Upper lobe of right lung (tissue), 1 donor: Measurements from ENCODE around the gene YTHDF1. TPM values are rescaled to one million over a fixed set of nuclear protein-coding genes. Genes with fewer than 3 reads are reported as not detected.

ENCODE experiments used
- ATAC-seq: fragments of 200-7000 bp; cut with Tn5 transposase; one replicate; pipeline ENCODE4 v1.9.1; 2020; ENCODE audit warnings: mild to moderate bottlenecking, moderate library complexity
- DNase-seq: peaks from one replicate; pipeline ENCODE4 v3.0.0-alpha.2; 2020
- H3K27ac ChIP-seq: fragments of 200-600 bp; one replicate; pipeline ENCODE4 v1.8.0; 2022
- H3K27me3 ChIP-seq: fragments of 200-600 bp; one replicate; pipeline ENCODE4 v1.8.0; 2022; ENCODE audit warnings: mild to moderate bottlenecking
- H3K36me3 ChIP-seq: fragments of 200-600 bp; one replicate; pipeline ENCODE4 v1.8.0; 2022
- H3K4me1 ChIP-seq: fragments of 200-600 bp; one replicate; pipeline ENCODE4 v1.8.0; 2022
- H3K4me3 ChIP-seq: fragments of 200-600 bp; one replicate; pipeline ENCODE4 v1.8.0; 2022; ENCODE audit warnings: mild to moderate bottlenecking
- H3K9me3 ChIP-seq: fragments of 200-600 bp; one replicate; pipeline ENCODE4 v1.8.0; 2022
- intact Hi-C: fragments of 100-400 bp; cut with DNase I; formaldehyde crosslinking; loops from one replicate; pipeline ENCODE4 v1.11.0; 2022
- total RNA-seq: library from RNA; stranded (reverse); fragmentation: NEBNext Ultra II Directional; extraction: Animal tissue kit (Norgen Biotek cat#: 25700); gene quantifications from one replicate; pipeline ENCODE4 v1.2.1, GENCODE V29; 2021
- TF ChIP-seq, protein P1 (sequence below): fragments of 200-600 bp; IDR thresholded peaks from one replicate; pipeline ENCODE4 v1.8.0; 2022; ENCODE audit warnings: antibody characterized with exemption
- donor health status: DM: no; HTN: yes; CAD: no; lungs with severe emphysema.

YTHDF1 gene
- total RNA-seq, 1 donor from 2014 or later = 36.9 TPM

GRCh38 chr20:63151554-63152321 lies 64.2 kb downstream of the YTHDF1 start:
- ATAC-seq = no peak
- no peak overlapping the region for H3K4me3 ChIP-seq
- intact Hi-C loops = no loop called here
- no peaks in the 10 kb centered on the region for H3K36me3 ChIP-seq
- DNase-seq = no peak
- peaks cover 12% of the 10 kb centered on the region for H3K9me3 ChIP-seq
- H3K27me3 ChIP-seq = peaks cover 74% of the 10 kb centered on the region
- TF ChIP-seq, protein P1, sequence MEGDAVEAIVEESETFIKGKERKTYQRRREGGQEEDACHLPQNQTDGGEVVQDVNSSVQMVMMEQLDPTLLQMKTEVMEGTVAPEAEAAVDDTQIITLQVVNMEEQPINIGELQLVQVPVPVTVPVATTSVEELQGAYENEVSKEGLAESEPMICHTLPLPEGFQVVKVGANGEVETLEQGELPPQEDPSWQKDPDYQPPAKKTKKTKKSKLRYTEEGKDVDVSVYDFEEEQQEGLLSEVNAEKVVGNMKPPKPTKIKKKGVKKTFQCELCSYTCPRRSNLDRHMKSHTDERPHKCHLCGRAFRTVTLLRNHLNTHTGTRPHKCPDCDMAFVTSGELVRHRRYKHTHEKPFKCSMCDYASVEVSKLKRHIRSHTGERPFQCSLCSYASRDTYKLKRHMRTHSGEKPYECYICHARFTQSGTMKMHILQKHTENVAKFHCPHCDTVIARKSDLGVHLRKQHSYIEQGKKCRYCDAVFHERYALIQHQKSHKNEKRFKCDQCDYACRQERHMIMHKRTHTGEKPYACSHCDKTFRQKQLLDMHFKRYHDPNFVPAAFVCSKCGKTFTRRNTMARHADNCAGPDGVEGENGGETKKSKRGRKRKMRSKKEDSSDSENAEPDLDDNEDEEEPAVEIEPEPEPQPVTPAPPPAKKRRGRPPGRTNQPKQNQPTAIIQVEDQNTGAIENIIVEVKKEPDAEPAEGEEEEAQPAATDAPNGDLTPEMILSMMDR = no peak
- H3K4me1 ChIP-seq = no peaks in the 10 kb centered on the region
- no peak overlapping the region for H3K27ac ChIP-seq

- no peak for DNase-seq
- Histone ChIP-seq H3K4me1 (no peaks in the 10 kb centered on the region), H3K9me3 (peaks cover 12% of the 10 kb centered on the region), H3K36me3 (no peaks in the 10 kb centered on the region), H3K4me3 (no peak overlapping the region), H3K27ac (no peak overlapping the region), H3K27me3 (peaks cover 70% of the 10 kb centered on the region)
- intact Hi-C loops = no loop called here
- TF ChIP-seq, protein P1 = no peak
- ATAC-seq = no peak
Observed at GRCh38 chr20:63150911-63151531, 64.9 kb downstream of the YTHDF1 start.

DNA sequence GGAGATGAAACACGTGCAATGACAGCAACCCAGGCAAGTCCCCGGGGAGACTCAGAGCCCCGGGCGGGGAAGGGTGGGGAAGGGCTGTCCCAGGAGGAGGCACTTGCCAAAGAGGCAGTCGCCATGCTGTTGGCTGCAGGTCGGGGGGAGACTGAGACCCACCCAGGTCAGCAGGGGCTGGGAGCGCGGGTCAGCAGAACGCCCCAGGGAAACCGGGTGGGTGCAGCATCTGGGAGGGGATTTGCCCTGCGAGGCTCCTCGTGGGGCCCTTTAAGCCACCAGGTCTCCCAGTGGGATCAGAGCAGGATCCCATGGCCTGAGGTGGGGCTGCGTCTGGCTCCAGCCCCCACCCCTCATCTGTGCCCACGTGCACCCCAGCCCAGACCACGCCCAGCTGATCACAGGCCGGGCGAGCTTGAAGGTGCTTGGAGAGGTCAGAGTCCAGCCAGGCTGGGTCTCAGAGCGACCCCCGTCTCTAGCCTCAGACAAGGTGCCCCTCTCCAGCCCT lies 65.5 kb downstream of the YTHDF1 start:
- Histone ChIP-seq H3K4me3 (no peak overlapping the region), H3K9me3 (peaks cover 12% of the 10 kb centered on the region), H3K27me3 (peaks cover 69% of the 10 kb centered on the region), H3K27ac (no peak overlapping the region), H3K36me3 (no peaks in the 10 kb centered on the region), H3K4me1 (no peaks in the 10 kb centered on the region)
- ATAC-seq (no peak), DNase-seq (no peak)
- intact Hi-C loops = no loop called here
- TF ChIP-seq, protein P1 = no peak

GRCh38 chr20:63149531-63150192 lies 66.3 kb downstream of the YTHDF1 start:
- H3K36me3 ChIP-seq = no peaks in the 10 kb centered on the region
- DNase-seq = no peak

GRCh38 chr20:63148696-63149095 lies 67.2 kb downstream of the YTHDF1 start:
- ATAC-seq (no peak), DNase-seq (no peak)
- no peak overlapping the region for H3K27ac ChIP-seq
- no peaks in the 10 kb centered on the region for H3K36me3 ChIP-seq
- peaks cover 65% of the 10 kb centered on the region for H3K27me3 ChIP-seq
- no peak overlapping the region for H3K4me3 ChIP-seq
- TF ChIP-seq, protein P1 = no peak
- intact Hi-C loops = no loop called here
- H3K4me1 ChIP-seq = no peaks in the 10 kb centered on the region
- peaks cover 12% of the 10 kb centered on the region for H3K9me3 ChIP-seq

More at GRCh38 chr20:63149531-63150192, 66.3 kb downstream of the YTHDF1 start:
- Histone ChIP-seq H3K27me3 (peaks cover 69% of the 10 kb centered on the region), H3K27ac (no peak overlapping the region), H3K9me3 (peaks cover 12% of the 10 kb centered on the region), H3K4me1 (no peaks in the 10 kb centered on the region), H3K4me3 (no peak overlapping the region)
- no peak for ATAC-seq
- intact Hi-C loops = no loop called here
- TF ChIP-seq, protein P1 = no peak
